CD4-positive, alpha-beta T cell treated with Interleukin-1 beta for 1 hour (primary cell): ENCODE results near the gene ADPRHL1.

ENCODE experiments used
- DNase-seq, 2 donors: peaks; one replicate each; pipeline ENCODE4 v3.0.0-alpha.2; 2020 to 2022

The ADPRHL1 gene

GRCh38 chr13:113413898-113414282, 39.4 kb downstream of the ADPRHL1 start:
- no peak for DNase-seq

- DNase-seq = no peak
These were observed 40.0 kb downstream of the ADPRHL1 start for GRCh38 chr13:113413178-113413897.

GRCh38 chr13:113412440-113412839, 40.8 kb downstream of the ADPRHL1 start:
- no peak for DNase-seq

- no peak for DNase-seq
These were observed 41.9 kb downstream of the ADPRHL1 start for GRCh38 chr13:113411216-113412023.

- no peak for DNase-seq
These were observed 42.7 kb downstream of the ADPRHL1 start for GRCh38 chr13:113410472-113411201.

- DNase-seq = no peak
These were observed 44.7 kb downstream of the ADPRHL1 start for GRCh38 chr13:113408562-113408961.

- DNase-seq = no peak
These were observed 45.5 kb downstream of the ADPRHL1 start for GRCh38 chr13:113407531-113408393.

- no peak for DNase-seq
These were observed 46.2 kb downstream of the ADPRHL1 start for GRCh38 chr13:113407103-113407530.

- DNase-seq = no peak
These were observed 46.8 kb downstream of the ADPRHL1 start for GRCh38 chr13:113406321-113407102.

GRCh38 chr13:113405481-113406300, 47.6 kb downstream of the ADPRHL1 start:
- no peak for DNase-seq

- no peak for DNase-seq
These were observed 48.4 kb downstream of the ADPRHL1 start for GRCh38 chr13:113404723-113405471.

- no peak for DNase-seq
These were observed 48.9 kb downstream of the ADPRHL1 start for GRCh38 chr13:113404366-113404722.

GRCh38 chr13:113403255-113404104, 49.8 kb downstream of the ADPRHL1 start:
- no peak for DNase-seq

- no peak for DNase-seq
These were observed 50.6 kb downstream of the ADPRHL1 start for GRCh38 chr13:113402471-113403254.

GRCh38 chr13:113401452-113402415, 51.6 kb downstream of the ADPRHL1 start:
- DNase-seq = no peak

- no peak for DNase-seq
These were observed 52.5 kb downstream of the ADPRHL1 start for GRCh38 chr13:113400621-113401451.
